HepG2 (cell line): ENCODE results near the gene CPHXL2. TPM values are rescaled to one million over a fixed set of nuclear protein-coding genes. Genes with fewer than 3 reads are reported as not detected.

ENCODE experiments used
- EEA1 ChIP-seq: sonication (generic); formaldehyde crosslinking; IDR thresholded peaks from 2 replicates; pipeline ENCODE4 v1.5.1; 2020; ENCODE audit warnings: mild to moderate bottlenecking, missing genetic modification reagents, borderline replicate concordance
- GATAD1 ChIP-seq: IDR thresholded peaks from 2 replicates; pipeline ENCODE4 v1.6.1; 2016; ENCODE audit warnings: missing genetic modification reagents, missing compliant biosample characterization
- IRF1 ChIP-seq: sonication (generic); formaldehyde crosslinking; IDR thresholded peaks from 2 replicates; pipeline ENCODE4 v1.4.0; 2020; ENCODE audit warnings: low read depth, mild to moderate bottlenecking, missing genetic modification reagents
- MED8 ChIP-seq: sonication (generic); formaldehyde crosslinking; IDR thresholded peaks from 2 replicates; pipeline ENCODE4 v1.8.1; 2023; ENCODE audit warnings: mild to moderate bottlenecking, missing genetic modification reagents; ENCODE audit not compliant: insufficient replicate concordance
- NCOA1 ChIP-seq: sonication (generic); formaldehyde crosslinking; IDR thresholded peaks from 2 replicates; pipeline ENCODE4 v1.9.0; 2021; ENCODE audit warnings: missing genetic modification reagents
- PHF8 ChIP-seq: sonication (generic); formaldehyde crosslinking; IDR thresholded peaks from 2 replicates; pipeline ENCODE4 v1.5.0; 2020; ENCODE audit warnings: missing genetic modification reagents
- PRDM15 ChIP-seq: sonication (generic); formaldehyde crosslinking; IDR thresholded peaks from 2 replicates; pipeline ENCODE4 v1.4.0; 2020; ENCODE audit warnings: missing genetic modification reagents
- SNAPC4 ChIP-seq: sonication (generic); formaldehyde crosslinking; IDR thresholded peaks from 2 replicates; pipeline ENCODE4 v1.4.0; 2020; ENCODE audit warnings: mild to moderate bottlenecking, missing genetic modification reagents
- TCF12 ChIP-seq, 2 experiments: fragments of 450-650 bp in 1 of 2; sonication (generic) in 1 of 2; formaldehyde crosslinking in 1 of 2; IDR thresholded peaks; 2 replicates each; pipeline versions ENCODE4 v1.6.1 to v1.8.0; 2017 to 2022; ENCODE audit warnings: antibody characterized with exemption in 1 of 2, mild to moderate bottlenecking in 1 of 2, missing genetic modification reagents in 1 of 2, moderate library complexity in 1 of 2
- WIZ ChIP-seq: sonication (generic); formaldehyde crosslinking; IDR thresholded peaks from 2 replicates; pipeline ENCODE4 v1.5.1; 2020; ENCODE audit warnings: mild to moderate bottlenecking, missing genetic modification reagents
- ZFP36L2 ChIP-seq: sonication (generic); formaldehyde crosslinking; IDR thresholded peaks from 2 replicates; pipeline ENCODE4 v1.4.0; 2020; ENCODE audit warnings: missing genetic modification reagents
- ZFP41 ChIP-seq: sonication (generic); formaldehyde crosslinking; IDR thresholded peaks from 2 replicates; pipeline ENCODE4 v1.4.0; 2020; ENCODE audit warnings: mild to moderate bottlenecking, missing genetic modification reagents, borderline replicate concordance
- ZNF607 ChIP-seq: sonication (generic); formaldehyde crosslinking; IDR thresholded peaks from 2 replicates; pipeline ENCODE4 v1.5.1; 2020; ENCODE audit warnings: missing genetic modification reagents, mild to moderate bottlenecking, borderline replicate concordance
- ZNF674 ChIP-seq: sonication (generic); formaldehyde crosslinking; IDR thresholded peaks from 2 replicates; pipeline ENCODE4 v1.5.0; 2020; ENCODE audit warnings: low read depth, mild to moderate bottlenecking, missing genetic modification reagents
- ZNF790 ChIP-seq: sonication (generic); formaldehyde crosslinking; IDR thresholded peaks from 2 replicates; pipeline ENCODE4 v1.8.0; 2022; ENCODE audit warnings: missing genetic modification reagents, mild to moderate bottlenecking, borderline replicate concordance
- ZSCAN21 ChIP-seq: sonication (generic); formaldehyde crosslinking; IDR thresholded peaks from 2 replicates; pipeline ENCODE4 v1.8.0; 2022; ENCODE audit warnings: mild to moderate bottlenecking, missing genetic modification reagents, moderate library complexity, borderline replicate concordance
- polyA plus RNA-seq, 8 experiments: library from polyadenylated mRNA; depleted of rRNA in 3 of 8; stranded (reverse) in 7 of 8; unstranded in 1 of 8; fragments of >200 nt; fragmentation: Illumina TruSeq in 4 of 8; extraction: Trizol in 4 of 8; gene quantifications; 2 replicates each; pipeline versions ENCODE4 v1.2.1 to v1.2.3, GENCODE V29; 2011 to 2016; ENCODE audit warnings: low read depth in 4 of 8, missing spikeins in 1 of 8, mixed read lengths in 1 of 8; ENCODE audit not compliant: insufficient read depth in 1 of 8
- total RNA-seq, 5 experiments: library from RNA; depleted of rRNA; stranded (reverse); fragments of >200 nt; fragmentation: Illumina TruSeq; extraction: Trizol; gene quantifications; 2 replicates each; pipeline ENCODE4 v1.2.3, GENCODE V29; 2016; ENCODE audit warnings: low read depth in 1 of 5
- TF ChIP-seq, protein P1 (sequence below): sonication (generic); formaldehyde crosslinking; IDR thresholded peaks from 2 replicates; pipeline ENCODE4 v1.8.0; 2022; ENCODE audit warnings: missing genetic modification reagents, low read depth, mild to moderate bottlenecking, borderline replicate concordance

Gene CPHXL2
- total and polyA plus RNA-seq, 2 of the 13 experiments (the other 11 are each of a cell fraction or from before 2014, with no cell fraction given): not detected

DNA sequence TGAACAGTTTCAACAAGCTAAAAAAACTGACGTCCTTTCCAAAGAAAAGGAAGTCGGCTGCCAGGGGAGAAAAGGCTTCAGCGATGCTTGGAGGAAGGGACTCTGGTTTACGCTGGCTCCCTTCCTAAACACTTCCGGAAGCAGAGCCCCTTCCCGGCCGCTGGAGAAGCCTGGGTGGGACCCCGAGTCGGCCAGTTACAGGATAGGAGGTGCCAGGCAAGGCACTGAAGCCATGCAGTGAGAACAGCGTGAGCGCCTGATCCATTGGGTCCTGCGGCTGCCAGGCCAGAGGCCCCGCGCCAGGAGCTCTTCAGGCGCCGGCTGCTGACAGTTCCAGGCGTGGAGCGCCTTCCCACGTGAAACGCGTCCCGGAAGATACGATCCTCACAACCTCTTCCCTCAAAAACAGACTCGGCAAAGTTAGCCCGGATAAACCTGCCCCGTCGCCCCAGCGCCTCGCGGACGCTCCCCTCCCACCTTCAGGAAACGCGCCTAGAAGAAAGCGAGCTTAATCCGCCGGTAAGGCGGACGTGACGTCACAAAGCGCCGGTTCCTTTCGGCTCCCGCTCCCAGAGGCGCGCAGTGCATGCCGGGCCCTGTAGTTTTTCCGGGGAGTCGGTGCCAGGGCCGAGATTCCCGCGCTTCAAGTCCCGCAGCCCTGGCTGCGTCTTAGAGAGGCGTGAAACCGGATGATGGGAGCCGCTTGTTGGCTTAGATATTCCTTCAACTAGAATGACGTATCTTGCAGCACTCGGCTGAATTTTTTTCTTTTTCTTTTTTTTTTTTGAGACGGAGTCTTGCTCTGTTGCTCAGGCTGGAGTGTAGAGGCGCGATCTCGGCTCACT is 53.8 kb downstream of the CPHXL2 start, which contains the start of gene ADAT1 (continued):
- TF ChIP-seq ZFP41 (CRISPR knock-in tag) (no peak), ZNF790 (CRISPR knock-in tag) (no peak), NCOA1 (CRISPR knock-in tag) (0 out of 2 replicates have a peak, but pooled peaks have one; percentile 62), SNAPC4 (no peak), GATAD1 (CRISPR knock-in tag) (peak; percentile 92), TCF12 (IDR thresholded peaks at IDR 0.05) (no peak), TCF12 (CRISPR knock-in tag; IDR thresholded peaks at IDR 0.05) (peak; percentile 56; the same call in 1 of the 2 replicates), ZNF674 (CRISPR knock-in tag) (no peak), ZNF607 (CRISPR knock-in tag) (peak; percentile 87), MED8 (CRISPR knock-in tag) (no peak), WIZ (CRISPR knock-in tag) (no peak), EEA1 (no peak), PHF8 (CRISPR knock-in tag) (peak; percentile 96), ZFP36L2 (CRISPR knock-in tag) (0 out of 2 replicates have a peak, but pooled peaks have one; percentile 72), PRDM15 (CRISPR knock-in tag) (peak; percentile 48; the same call in 1 of the 2 replicates), IRF1 (CRISPR knock-in tag) (no peak), ZSCAN21 (CRISPR knock-in tag) (no peak)
- TF ChIP-seq, protein P1, sequence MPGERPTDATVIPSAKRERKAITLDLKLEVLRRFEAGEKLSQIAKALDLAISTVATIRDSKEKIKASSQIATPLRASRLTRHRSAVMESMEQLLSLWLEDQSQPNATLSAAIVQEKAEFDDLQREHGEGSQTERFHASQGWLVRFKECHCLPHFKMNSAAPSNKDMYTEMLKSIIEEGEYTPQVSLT: no peak
